SHP77 (cell line): Measurements from ENCODE around the gene C1RL.
A peak's percentile ranks its signal among the peaks of the same experiment; 100 is the strongest.

ENCODE experiments used
- DNase-seq, 2 experiments: peaks; one replicate each; lab custom pipeline; 2025; lab: John Stamatoyannopoulos, UW

Gene C1RL, protein sequence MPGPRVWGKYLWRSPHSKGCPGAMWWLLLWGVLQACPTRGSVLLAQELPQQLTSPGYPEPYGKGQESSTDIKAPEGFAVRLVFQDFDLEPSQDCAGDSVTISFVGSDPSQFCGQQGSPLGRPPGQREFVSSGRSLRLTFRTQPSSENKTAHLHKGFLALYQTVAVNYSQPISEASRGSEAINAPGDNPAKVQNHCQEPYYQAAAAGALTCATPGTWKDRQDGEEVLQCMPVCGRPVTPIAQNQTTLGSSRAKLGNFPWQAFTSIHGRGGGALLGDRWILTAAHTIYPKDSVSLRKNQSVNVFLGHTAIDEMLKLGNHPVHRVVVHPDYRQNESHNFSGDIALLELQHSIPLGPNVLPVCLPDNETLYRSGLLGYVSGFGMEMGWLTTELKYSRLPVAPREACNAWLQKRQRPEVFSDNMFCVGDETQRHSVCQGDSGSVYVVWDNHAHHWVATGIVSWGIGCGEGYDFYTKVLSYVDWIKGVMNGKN

DNA sequence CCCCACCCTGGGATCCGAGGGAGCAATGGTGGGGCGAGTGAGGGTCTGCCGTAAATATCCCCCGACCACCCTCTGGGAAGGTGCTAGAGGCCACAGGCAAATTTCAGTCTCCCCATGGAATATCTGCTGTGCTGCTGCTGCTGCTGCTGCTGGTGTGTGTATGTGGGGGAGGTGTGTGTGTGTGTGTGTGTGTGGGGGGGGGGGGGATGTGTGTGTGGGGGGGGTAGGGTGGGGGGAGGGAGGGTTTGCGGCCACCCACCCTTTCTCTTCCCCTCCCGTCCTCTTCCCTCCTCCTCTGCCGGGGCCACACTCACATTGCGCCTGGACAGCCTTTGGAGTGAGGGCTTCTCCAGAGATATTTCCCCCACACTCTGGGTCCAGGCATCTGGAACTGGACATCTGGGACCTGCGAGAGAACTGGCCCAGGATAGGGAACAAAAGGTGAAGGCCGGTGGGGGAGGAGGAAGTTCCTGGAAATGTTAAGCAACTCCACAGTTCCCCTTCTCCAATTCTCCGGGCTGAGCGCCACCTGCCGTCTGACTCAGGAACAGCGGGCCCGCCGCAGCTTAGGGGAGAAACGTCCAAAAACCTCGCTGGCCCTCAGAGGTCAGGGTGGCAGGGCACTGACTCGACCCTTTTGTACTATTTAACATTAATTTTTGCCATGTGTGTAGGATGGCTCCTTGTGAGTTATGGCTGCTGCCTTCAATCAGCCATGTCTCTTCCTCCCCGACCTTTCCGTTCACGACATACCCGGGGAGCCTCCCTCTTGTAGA is at the start of gene C1RL:
TSS of gene C1RL (minus strand) at position 419 of the 776 bp plus-strand sequence. CDS start at position 385, 34 bp downstream.
- DNase-seq, result peak; percentile 37 to 41

GRCh38 chr12:7157391-7157790 is 48.4 kb upstream of the C1RL start:
- DNase-seq, result no peak

DNA sequence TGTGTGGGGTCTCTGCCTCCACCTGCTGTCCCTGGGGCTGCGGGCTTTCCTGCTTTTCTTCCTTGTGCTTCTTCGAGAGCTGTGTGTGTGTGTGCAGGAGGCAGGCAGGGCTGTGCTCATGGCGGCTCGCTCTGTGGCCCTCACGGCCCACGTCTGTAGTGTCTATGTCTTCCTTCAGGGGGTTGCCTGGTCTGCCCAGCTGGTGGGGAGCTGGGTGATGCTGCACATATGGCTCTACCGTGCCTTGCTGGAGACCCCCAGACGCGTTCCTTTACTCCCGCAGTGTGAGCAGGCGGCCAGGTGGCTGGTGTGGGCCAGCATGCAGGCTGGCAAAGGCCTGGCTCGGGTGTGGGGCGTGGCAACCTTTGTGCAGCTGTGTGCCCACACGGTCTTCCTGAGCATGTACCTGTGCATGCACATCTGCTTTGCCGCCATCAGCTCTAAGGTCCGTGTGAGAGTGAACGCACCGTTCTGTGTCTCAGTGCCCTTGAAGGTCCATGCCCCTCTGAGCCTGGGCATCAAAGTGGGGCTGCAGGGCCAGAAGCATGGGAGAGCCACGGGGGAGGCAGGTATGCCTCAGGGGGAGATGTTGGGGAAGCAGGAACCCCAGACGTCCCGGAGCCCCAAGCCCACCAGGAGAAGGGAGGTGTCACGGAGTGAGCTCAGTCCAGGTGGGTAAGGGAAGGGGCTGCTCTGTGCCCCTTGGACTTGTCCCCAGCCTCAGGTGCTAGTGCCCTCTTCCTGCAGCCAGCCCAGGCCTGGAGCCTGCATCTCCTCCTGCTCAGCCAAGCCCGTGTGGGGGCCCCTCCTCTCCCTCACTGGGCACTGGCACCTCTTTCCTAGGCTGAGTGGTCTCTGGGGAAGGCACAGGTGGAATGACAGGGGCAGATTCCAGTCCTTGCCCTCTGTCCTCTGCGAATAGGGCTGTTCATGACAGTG is 47.5 kb upstream of the C1RL start:
- no peak for DNase-seq

GRCh38 chr12:7155471-7156034 is 46.5 kb upstream of the C1RL start:
- DNase-seq, result peak in 1 of 2 experiments; percentile 15

GRCh38 chr12:7154901-7155470 is 46.0 kb upstream of the C1RL start:
- no peak for DNase-seq

GRCh38 chr12:7154042-7154441 is 45.0 kb upstream of the C1RL start:
- no peak for DNase-seq

DNA sequence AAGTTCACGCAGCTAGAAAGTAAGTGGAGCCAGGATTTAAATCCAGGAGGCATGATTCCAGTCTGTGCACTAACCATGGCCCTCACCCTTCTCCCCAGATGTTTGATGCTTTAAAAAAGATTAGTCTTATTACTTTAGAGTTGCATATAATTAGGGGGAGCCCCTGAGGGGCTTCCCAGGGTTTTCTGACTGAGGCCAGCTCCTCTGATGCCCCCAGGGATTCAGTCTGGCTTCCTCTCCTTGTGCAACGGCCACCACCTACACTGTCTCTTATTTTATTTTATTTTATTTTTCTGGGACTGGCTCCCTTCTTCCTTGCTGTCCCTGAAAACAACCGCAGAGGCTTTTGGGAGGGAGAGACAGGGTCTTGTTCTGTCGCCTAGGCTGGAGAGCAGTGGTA is 43.8 kb upstream of the C1RL start:
- DNase-seq, result no peak

DNA sequence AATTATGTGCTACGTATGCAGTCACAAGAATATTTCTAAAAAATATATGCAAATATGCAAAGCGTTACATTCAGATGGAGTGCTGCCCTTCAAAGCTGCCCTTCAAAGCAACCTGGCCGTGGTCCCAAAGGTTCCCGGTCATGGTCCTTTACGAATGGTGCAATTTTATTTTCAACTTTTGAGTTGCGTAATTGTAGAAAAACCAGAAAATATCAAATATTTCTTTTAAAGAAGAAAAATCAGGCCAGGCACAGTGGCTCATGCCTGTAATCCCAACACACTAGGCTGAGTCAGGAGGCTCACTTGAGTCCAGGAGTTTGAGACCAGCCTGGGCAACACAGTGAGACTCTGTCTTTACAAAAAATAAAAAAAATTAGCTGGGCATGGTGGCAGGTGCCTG is 42.5 kb upstream of the C1RL start:
- no peak for DNase-seq

DNA sequence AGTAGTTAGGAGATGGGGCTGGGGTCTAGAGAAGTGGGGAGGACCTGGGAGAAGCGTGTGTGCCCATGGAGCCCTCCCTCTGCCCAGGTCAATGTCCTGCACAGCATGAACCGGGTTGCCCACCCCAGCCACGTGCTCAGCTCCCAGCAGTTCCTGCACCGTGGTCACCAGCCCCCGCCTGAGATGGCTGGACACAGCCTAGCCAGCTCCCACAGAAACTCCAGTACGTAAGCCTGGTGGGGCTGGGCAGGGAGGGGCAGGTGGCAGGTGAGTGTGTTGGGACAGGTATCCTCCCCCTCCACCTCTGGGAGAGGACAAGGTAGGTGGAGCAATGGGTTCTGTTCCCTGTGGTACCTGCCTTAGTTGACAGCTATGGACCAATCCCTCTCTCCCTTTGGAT is 41.8 kb upstream of the C1RL start:
- no peak for DNase-seq

DNA sequence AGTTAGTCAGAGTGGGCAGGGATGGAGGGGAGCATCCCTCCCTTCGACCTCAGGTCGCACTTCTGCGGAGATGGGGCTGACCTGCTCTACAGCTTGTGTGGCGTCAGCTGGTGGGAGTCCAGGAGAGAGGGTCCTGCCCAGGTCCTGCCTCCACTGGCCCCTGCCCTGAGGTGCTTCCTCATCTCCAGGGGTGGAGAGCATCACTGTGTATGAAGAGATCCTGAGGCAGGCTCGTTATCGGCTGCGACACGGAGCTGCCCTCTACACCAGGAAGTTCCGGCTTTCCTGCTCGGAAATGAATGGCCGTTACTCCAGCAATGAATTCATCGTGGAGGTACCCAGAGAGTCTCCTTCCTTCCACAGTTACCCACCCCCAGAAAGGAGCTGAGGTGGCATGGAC is 41.3 kb upstream of the C1RL start:
- DNase-seq, result no peak

DNA sequence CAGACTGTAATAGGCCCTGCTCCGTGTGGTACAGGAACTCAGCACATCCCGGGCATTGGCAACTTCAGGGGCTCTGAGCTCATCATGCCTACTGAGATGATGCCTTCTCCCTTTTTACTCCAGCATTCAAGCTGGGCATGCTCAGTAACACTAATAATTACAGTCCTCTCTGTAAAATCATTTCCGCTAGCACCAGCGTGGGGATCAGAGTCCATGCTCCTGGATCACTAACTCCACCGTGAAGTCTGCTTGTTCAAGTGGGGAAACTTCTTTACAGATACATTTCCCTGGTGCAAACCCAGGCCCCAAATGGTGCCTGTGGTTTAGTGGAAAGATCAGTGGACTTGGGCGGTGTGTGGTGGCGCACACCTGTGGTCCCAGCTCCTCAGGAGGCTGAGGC is 37.9 kb upstream of the C1RL start:
- DNase-seq, result no peak

GRCh38 chr12:7146228-7146627 is 37.2 kb upstream of the C1RL start:
- DNase-seq, result no peak

DNA sequence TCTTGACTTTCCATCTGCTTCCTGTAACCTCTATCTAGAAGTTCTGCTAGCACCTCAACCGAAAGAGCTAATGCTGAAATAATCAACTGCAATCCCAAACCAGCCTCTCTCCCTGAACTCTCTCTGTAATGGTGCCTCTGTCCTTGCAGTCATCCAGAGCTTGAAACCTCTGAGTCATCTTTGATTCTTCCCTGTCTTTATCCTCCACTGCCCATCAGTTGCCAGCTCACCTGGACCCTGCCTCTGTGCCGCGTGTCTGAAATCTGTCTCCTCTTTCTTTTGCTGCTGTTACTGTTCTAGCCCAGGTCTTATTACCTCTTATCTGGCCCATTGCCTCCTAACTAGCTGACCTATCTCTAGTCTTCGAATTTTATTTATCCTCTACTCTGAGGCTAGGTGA is 36.7 kb upstream of the C1RL start:
- DNase-seq, result no peak

DNA sequence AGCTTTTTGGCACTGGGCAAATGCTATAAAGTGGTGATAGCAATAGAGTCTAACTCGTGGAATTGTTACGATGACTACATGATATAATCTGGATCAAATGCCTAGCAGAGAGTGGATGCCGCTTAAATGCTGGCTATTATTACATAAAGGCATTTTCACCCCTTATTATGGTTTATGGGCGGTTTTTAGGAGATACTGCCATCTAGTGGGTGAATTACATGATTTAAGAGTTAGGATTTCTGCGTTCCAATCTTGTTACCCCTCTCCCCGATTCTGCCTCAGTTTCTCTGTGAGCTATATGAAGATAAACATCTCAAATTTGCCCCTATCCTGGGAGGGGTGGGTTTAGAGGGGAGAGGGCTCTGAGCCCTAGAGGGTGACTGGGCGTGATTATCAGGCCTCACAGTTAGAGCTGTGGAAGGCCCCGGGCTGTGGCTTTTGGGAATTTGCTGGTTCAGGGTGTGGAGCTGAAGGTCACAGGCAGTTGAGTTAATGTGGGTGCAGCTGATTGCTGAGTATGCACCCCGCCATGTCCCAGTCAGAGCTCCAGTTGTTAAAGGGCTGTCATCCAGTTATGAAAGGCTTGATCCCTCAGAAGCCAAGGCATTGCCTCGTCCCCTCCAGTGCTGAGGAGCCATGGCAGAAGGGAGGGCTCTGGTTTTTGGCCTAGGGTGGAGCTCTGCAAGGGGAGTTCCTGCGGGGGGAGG is 35.6 kb upstream of the C1RL start:
- no peak for DNase-seq

DNA sequence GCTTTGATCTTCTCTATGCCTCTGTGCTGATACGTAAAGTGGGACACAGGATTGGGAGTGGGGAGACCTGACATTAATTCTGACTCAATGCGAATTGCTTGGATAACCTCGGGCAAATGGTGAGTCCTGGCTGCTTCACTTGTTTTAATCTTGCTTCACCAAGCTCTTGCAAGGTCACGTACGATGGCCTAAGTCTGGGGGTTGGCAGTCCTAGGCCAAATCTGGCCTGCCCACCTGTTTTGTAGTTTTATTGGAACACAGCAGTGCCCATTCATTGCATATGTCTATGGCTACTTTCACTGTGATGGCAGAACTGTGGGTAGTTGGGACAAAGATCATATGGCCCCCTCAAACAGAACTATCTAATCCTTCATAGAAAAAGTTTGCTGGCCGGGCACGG is 34.5 kb upstream of the C1RL start:
- DNase-seq, result no peak

- no peak for DNase-seq
Observed at GRCh38 chr12:7142809-7143465, 33.9 kb upstream of the C1RL start.

GRCh38 chr12:7142056-7142644 is 33.1 kb upstream of the C1RL start:
- DNase-seq, result peak in 1 of 2 experiments; percentile 37

DNA sequence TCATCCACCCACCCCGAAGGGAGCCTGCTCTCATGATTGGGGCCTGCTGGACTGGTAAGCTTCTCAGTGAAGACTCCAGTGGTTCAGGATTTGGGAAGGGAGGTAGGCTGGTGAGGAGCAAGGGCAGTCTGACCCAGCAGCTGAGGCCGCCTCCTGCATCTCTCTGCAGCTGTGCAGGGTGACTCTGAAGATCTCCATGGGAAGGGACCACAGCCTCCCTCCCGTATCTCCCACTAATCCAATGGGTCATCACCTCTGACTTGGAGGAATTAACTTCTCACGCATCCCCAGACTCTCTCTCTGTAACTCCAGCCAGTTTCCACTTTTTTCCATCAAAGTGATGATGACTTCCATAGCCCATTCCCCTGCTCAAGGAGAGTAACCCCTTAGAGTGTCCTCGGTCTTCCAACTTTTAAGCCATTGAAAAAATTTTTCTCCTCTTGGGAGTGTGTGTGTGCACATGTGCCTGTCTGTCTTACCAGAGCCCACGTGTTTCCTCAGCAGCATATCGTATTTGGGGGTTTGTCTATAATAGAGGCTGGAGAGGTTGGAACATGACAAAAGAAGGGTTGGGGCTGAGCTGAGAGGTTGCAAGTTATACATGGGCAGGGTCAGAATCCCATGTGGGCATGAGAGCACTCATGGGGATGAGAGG is 32.5 kb upstream of the C1RL start:
- no peak for DNase-seq

DNA sequence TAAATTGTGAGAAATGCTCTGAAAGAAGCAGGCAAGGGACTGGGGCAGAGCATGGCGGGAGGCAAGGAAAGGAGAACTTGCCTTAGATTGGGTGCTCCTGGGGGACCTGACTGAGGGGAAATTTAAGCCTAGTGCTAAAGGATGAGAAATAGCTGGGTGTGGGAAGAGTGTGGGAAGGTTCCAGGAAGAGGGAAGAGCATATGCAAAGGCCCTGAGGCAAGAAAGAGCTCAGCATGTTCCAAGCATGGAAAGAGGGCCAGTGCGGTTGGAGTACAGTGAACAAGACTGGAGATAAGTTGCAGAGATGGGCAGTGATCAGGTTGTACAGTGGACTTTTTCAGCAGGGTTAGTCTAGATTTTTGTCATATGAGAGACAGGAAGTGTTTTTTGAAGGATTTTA is 30.2 kb upstream of the C1RL start:
- no peak for DNase-seq
